Breast epithelium (tissue), 4 donors: Measurements from ENCODE around the gene LSM11. TPM values are rescaled to one million over a fixed set of nuclear protein-coding genes. Genes with fewer than 3 reads are reported as not detected.

Experiments used
- DNase-seq, 2 donors: peaks; one replicate each; pipeline ENCODE4 v3.0.0-alpha.2; 2019; ENCODE audit warnings: low spot score in 2 of 2
- H3K27ac ChIP-seq, 2 donors: fragments of 200-600 bp; sonication (generic) in 1 of 2; one replicate each; pipeline ENCODE4 v1.5.1; 2016 to 2019; ENCODE audit warnings: mild to moderate bottlenecking in 1 of 2
- H3K27me3 ChIP-seq, 2 donors: fragments of 200-600 bp; sonication (generic) in 1 of 2; one replicate each; pipeline versions ENCODE4 v1.5.1 to v1.6.0; 2017 to 2019; ENCODE audit warnings: control low read depth in 1 of 2, mild to moderate bottlenecking in 1 of 2
- H3K36me3 ChIP-seq: fragments of 200-600 bp; one replicate; pipeline ENCODE4 v1.5.1; 2019
- H3K4me1 ChIP-seq, 2 donors: fragments of 200-600 bp; sonication (generic); one replicate each; pipeline ENCODE4 v1.5.1; 2016 to 2019; ENCODE audit warnings: control low read depth in 1 of 2
- H3K4me3 ChIP-seq, 3 donors: fragments of 200-600 bp; sonication (generic); 1 replicate in 2 of 3; 2 replicates in 1 of 3; pipeline ENCODE4 v1.5.1; 2016 to 2019; ENCODE audit warnings: mild to moderate bottlenecking in 3 of 3, moderate library complexity in 2 of 3
- H3K9me3 ChIP-seq, 2 donors: fragments of 200-600 bp; sonication (generic) in 1 of 2; one replicate each; pipeline ENCODE4 v1.5.1; 2016 to 2019; ENCODE audit warnings: control low read depth in 1 of 2
- CTCF ChIP-seq, 3 donors: fragments of 450-650 bp; IDR thresholded peaks; one replicate each; pipeline ENCODE4 v1.5.1; 2016 to 2017; ENCODE audit warnings: antibody characterized with exemption in 3 of 3, mild to moderate bottlenecking in 3 of 3, moderate library complexity in 3 of 3
- POLR2A ChIP-seq: fragments of 450-650 bp; IDR thresholded peaks from one replicate; pipeline ENCODE4 v1.6.1; 2016; ENCODE audit warnings: antibody characterized with exemption, mild to moderate bottlenecking, moderate library complexity
- POLR2AphosphoS5 ChIP-seq, 3 donors: sonication (generic); formaldehyde crosslinking; IDR thresholded peaks; one replicate each; pipeline ENCODE4 v1.6.1; 2017; ENCODE audit warnings: antibody characterized with exemption in 3 of 3
- intact Hi-C: fragments of 100-400 bp; cut with DNase I; formaldehyde crosslinking; loops from one replicate; pipeline ENCODE4 v1.15.1; 2023; ENCODE audit warnings: low total_unique reads
- total RNA-seq, 3 donors: library from RNA; depleted of rRNA; stranded (reverse); fragments of >200 nt; gene quantifications; one replicate each; pipeline ENCODE4 v1.1.0, GENCODE V29; 2016

The LSM11 gene
- total RNA-seq, 3 donors from 2014 or later, result 1.8 to 5.7 (median 4.6) TPM

- Histone ChIP-seq H3K27ac (no peak overlapping the region), H3K36me3 (peaks cover 7% of the 10 kb centered on the region), H3K4me3 (no peak overlapping the region), H3K4me1 (no peaks in the 10 kb centered on the region), H3K9me3 (no peaks in the 10 kb centered on the region), H3K27me3 (no peaks in the 10 kb centered on the region)
- TF ChIP-seq POLR2AphosphoS5 (IDR thresholded peaks at IDR 0.05), result no peak
- no peak for TF ChIP-seq CTCF (IDR thresholded peaks at IDR 0.05)
- TF ChIP-seq POLR2A, result no peak
- intact Hi-C loops, result no loop called here
- no peak for DNase-seq
Measured at GRCh38 chr5:157800137-157800536, 56.6 kb downstream of the LSM11 start.

GRCh38 chr5:157802736-157803135 lies 59.2 kb downstream of the LSM11 start:
- no peak for TF ChIP-seq CTCF (IDR thresholded peaks at IDR 0.05)
- no peak for TF ChIP-seq POLR2A
- TF ChIP-seq POLR2AphosphoS5 (IDR thresholded peaks at IDR 0.05), result no peak
- Histone ChIP-seq H3K9me3 (no peaks in the 10 kb centered on the region), H3K27me3 (no peaks in the 10 kb centered on the region), H3K4me3 (no peak overlapping the region), H3K4me1 (no peaks in the 10 kb centered on the region), H3K36me3 (peaks cover 3% of the 10 kb centered on the region), H3K27ac (no peak overlapping the region)
- DNase-seq, result no peak
- intact Hi-C loops, result no loop called here

- Histone ChIP-seq H3K27me3 (no peaks in the 10 kb centered on the region), H3K4me3 (no peak overlapping the region), H3K36me3 (no peaks in the 10 kb centered on the region), H3K4me1 (no peaks in the 10 kb centered on the region), H3K27ac (no peak overlapping the region), H3K9me3 (no peaks in the 10 kb centered on the region)
- intact Hi-C loops, result no loop called here
- DNase-seq, result no peak
- TF ChIP-seq POLR2AphosphoS5 (IDR thresholded peaks at IDR 0.05), result no peak
- no peak for TF ChIP-seq CTCF (IDR thresholded peaks at IDR 0.05)
- TF ChIP-seq POLR2A, result no peak
Measured at GRCh38 chr5:157808043-157808442, 64.5 kb downstream of the LSM11 start.

Other genes with a start within 250 kb of the LSM11 start
- gene ADAM19, start 167.9 kb upstream of the LSM11 start, total RNA-seq, result 1 to 10 TPM; 1.9 to 3.6 (median 3.5) TPM
- under 1 TPM in 1 of 3 donors, not detected in 2; 0.16 TPM for gene SOX30, start 91.3 kb upstream of the LSM11 start, total RNA-seq
- not detected for gene C5orf52, start 72.2 kb upstream of the LSM11 start, total RNA-seq
- gene THG1L, start 12.3 kb upstream of the LSM11 start, total RNA-seq, result 10 to 100 TPM; 12.3 to 15.1 (median 13.5) TPM
- gene CLINT1, start 115.4 kb downstream of the LSM11 start, total RNA-seq, result 100 to 1,000 TPM in 1 of 3 donors, 10 to 100 TPM in 2; 86.5 to 157 (median 89.5) TPM